ENCODE measurements around the gene DUSP8. TPM values are rescaled to one million over a fixed set of nuclear protein-coding genes. Genes with fewer than 3 reads are reported as not detected.

Gene DUSP8
- total RNA-seq, 5 donors from 2014 or later (not counting 1 experiment from before 2014, with no cell fraction given), result 5.2 to 64.3 (median 8.7) TPM

DNA sequence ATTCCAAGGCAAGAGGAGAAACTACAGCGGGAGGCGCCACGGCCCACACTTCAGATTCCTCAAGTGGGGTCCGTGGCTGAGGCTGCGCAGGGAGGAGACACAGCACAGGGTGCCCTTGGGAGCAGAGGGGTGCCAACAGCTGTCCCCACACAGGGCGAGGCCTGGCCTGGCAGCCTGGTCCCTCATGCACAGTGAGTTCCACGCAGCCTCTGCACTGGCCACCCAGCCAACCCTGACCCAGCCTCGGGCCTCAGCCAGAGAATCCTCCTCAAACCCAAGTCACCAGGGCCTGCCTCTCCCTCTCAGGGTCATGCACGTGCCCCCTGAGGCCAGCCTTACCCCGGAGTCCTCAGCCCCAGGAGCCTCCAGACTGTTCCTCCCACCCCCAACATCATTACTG, 63.1 kb downstream of the DUSP8 start:
- peaks cover 6% of the 10 kb centered on the region for H3K36me3 Mint-ChIP-seq
- ChIA-PET POLR2A (no interaction called here), CTCF (no interaction called here)
- Histone ChIP-seq H3K27me3 (replicated peaks in 1 of 2; ENCODE audit: control insufficient read depth in 2 of 2, extremely low read depth in 1 of 2, insufficient read depth in 2 of 2, low read length in 1 of 2) (no peaks in the 10 kb centered on the region), H3K4me3 (ENCODE audit: control insufficient read depth in 1 of 2, extremely low read depth in 1 of 2, low read length in 1 of 2) (no peak overlapping the region), H3K36me3 (ENCODE audit: control insufficient read depth in 2 of 2, extremely low read depth in 1 of 2, insufficient read depth in 1 of 2, low read length in 1 of 2) (peaks cover 2 to 5% of the 10 kb centered on the region in 2 donors), H3K27ac (ENCODE audit: low read length) (no peak overlapping the region), H3K4me1 (ENCODE audit: control insufficient read depth in 1 of 2, extremely low read depth in 1 of 2, insufficient read depth in 2 of 2, low read length in 2 of 2) (peaks cover 0 to 53% of the 10 kb centered on the region in 2 experiments), H3K9me3 (no peaks in the 10 kb centered on the region)
- no peaks in the 10 kb centered on the region for H3K27me3 Mint-ChIP-seq
- DNase-seq, result no peak
- ATAC-seq (replicated peaks in 1 of 4), result no peak
- no peaks in the 10 kb centered on the region for H3K9me3 Mint-ChIP-seq
- WGBS (ENCODE audit: insufficient coverage), result 91% methylated on average over 10 of the region's 10 CpGs
- H3K4me1 Mint-ChIP-seq, result peaks cover 46 to 58% (median 53%) of the 10 kb centered on the region in 3 donors
- no peak overlapping the region for H3K27ac Mint-ChIP-seq
- H3K4me3 Mint-ChIP-seq, result no peak overlapping the region

DNA sequence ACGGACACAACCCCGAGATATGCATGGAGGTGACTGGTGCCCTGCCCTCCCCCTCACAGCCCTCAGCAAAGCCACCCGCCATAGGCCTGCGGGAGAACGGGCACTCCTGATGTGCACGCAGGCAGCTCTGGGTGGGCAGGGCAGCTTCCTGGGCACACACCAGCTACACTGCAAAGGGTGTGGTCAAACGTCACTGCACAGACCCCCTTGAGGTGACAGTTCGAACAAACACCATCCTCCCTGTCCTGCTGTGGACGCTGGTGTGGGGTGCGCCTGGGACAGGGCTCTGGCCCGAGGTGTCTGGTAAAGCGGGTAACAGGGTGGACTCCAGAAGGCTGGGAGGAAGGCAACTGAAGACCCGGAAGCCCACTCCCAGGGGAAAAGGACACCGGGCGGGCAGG, 63.6 kb downstream of the DUSP8 start:
- no peaks in the 10 kb centered on the region for H3K9me3 ChIP-seq
- DNase-seq (no peak), ATAC-seq (replicated peaks in 1 of 4) (no peak)
- WGBS (ENCODE audit: insufficient coverage), result 93% methylated on average over 2 of the region's 15 CpGs
- H3K4me3 ChIP-seq (ENCODE audit: control insufficient read depth in 1 of 2, extremely low read depth in 1 of 2, low read length in 1 of 2), result no peak overlapping the region
- ChIA-PET POLR2A (no interaction called here), CTCF (no interaction called here)
- peaks cover 0 to 50% of the 10 kb centered on the region in 2 experiments for H3K4me1 ChIP-seq (ENCODE audit: control insufficient read depth in 1 of 2, extremely low read depth in 1 of 2, insufficient read depth in 2 of 2, low read length in 2 of 2)
- H3K27me3 Mint-ChIP-seq, result no peaks in the 10 kb centered on the region
- peaks cover 5% of the 10 kb centered on the region for H3K36me3 Mint-ChIP-seq
- no peak overlapping the region for H3K27ac Mint-ChIP-seq
- H3K9me3 Mint-ChIP-seq, result no peaks in the 10 kb centered on the region
- no peak overlapping the region for H3K27ac ChIP-seq (ENCODE audit: low read length)
- H3K27me3 ChIP-seq (replicated peaks in 1 of 2; ENCODE audit: control insufficient read depth in 2 of 2, extremely low read depth in 1 of 2, insufficient read depth in 2 of 2, low read length in 1 of 2), result no peaks in the 10 kb centered on the region
- no peak overlapping the region for H3K4me3 Mint-ChIP-seq
- H3K4me1 Mint-ChIP-seq, result peaks cover 41 to 54% (median 54%) of the 10 kb centered on the region in 3 donors
- H3K36me3 ChIP-seq (ENCODE audit: control insufficient read depth in 2 of 2, extremely low read depth in 1 of 2, insufficient read depth in 1 of 2, low read length in 1 of 2), result peaks cover 0 to 4% of the 10 kb centered on the region in 2 donors

GRCh38 chr11:1507381-1508140, 64.5 kb downstream of the DUSP8 start:
- 82% methylated on average over 16 of the region's 21 CpGs for WGBS (ENCODE audit: insufficient coverage)
- no peak for DNase-seq
- CTCF ChIA-PET, result no interaction called here
- Histone ChIP-seq H3K4me3 (ENCODE audit: control insufficient read depth in 1 of 2, extremely low read depth in 1 of 2, low read length in 1 of 2) (no peak overlapping the region), H3K36me3 (ENCODE audit: control insufficient read depth in 2 of 2, extremely low read depth in 1 of 2, insufficient read depth in 1 of 2, low read length in 1 of 2) (no peaks in the 10 kb centered on the region), H3K9me3 (no peaks in the 10 kb centered on the region), H3K27ac (ENCODE audit: low read length) (no peak overlapping the region), H3K27me3 (replicated peaks in 1 of 2; ENCODE audit: control insufficient read depth in 2 of 2, extremely low read depth in 1 of 2, insufficient read depth in 2 of 2, low read length in 1 of 2) (no peaks in the 10 kb centered on the region), H3K4me1 (ENCODE audit: control insufficient read depth in 1 of 2, extremely low read depth in 1 of 2, insufficient read depth in 2 of 2, low read length in 2 of 2) (peaks cover 0 to 54% of the 10 kb centered on the region in 2 experiments)
- no peak overlapping the region for H3K4me3 Mint-ChIP-seq
- no peak for ATAC-seq (replicated peaks in 1 of 4)
- no peaks in the 10 kb centered on the region for H3K9me3 Mint-ChIP-seq
- H3K27ac Mint-ChIP-seq, result no peak overlapping the region
- peaks cover 36 to 56% (median 52%) of the 10 kb centered on the region in 3 donors for H3K4me1 Mint-ChIP-seq
- POLR2A ChIA-PET, result no interaction called here
- H3K27me3 Mint-ChIP-seq, result no peaks in the 10 kb centered on the region
- no peaks in the 10 kb centered on the region for H3K36me3 Mint-ChIP-seq

DNA sequence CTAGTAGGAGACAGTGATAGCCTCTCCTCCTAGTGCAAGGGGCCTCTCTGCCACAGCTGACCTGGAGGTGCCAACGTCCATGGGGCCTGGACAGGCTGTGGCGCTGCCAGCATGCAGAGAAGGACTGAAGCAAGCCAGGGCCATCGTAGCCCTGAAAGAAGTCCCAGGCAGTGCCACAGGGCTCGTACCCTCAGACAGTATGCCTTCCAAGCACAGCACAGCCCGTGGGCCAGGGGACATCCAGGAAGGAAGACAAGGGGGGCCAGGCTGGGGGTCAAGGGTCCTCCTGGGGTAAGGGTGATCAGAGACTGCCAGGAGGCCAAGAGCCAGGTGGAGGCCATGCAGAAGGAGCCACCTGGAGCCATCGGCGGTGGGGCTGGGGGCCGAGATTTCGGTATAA, 65.1 kb downstream of the DUSP8 start:
- H3K4me3 Mint-ChIP-seq, result no peak overlapping the region
- WGBS (ENCODE audit: insufficient coverage), result 91% methylated on average over 7 of the region's 9 CpGs
- POLR2A ChIA-PET, result no interaction called here
- ATAC-seq (replicated peaks in 1 of 4) (no peak), DNase-seq (no peak)
- Histone ChIP-seq H3K36me3 (ENCODE audit: control insufficient read depth in 2 of 2, extremely low read depth in 1 of 2, insufficient read depth in 1 of 2, low read length in 1 of 2) (no peaks in the 10 kb centered on the region), H3K9me3 (no peaks in the 10 kb centered on the region), H3K27ac (ENCODE audit: low read length) (no peak overlapping the region), H3K4me1 (ENCODE audit: control insufficient read depth in 1 of 2, extremely low read depth in 1 of 2, insufficient read depth in 2 of 2, low read length in 2 of 2) (peaks cover 0 to 57% of the 10 kb centered on the region in 2 experiments), H3K27me3 (replicated peaks in 1 of 2; ENCODE audit: control insufficient read depth in 2 of 2, extremely low read depth in 1 of 2, insufficient read depth in 2 of 2, low read length in 1 of 2) (no peaks in the 10 kb centered on the region), H3K4me3 (ENCODE audit: control insufficient read depth in 1 of 2, extremely low read depth in 1 of 2, low read length in 1 of 2) (no peak overlapping the region)
- no peak overlapping the region for H3K27ac Mint-ChIP-seq
- no peaks in the 10 kb centered on the region for H3K9me3 Mint-ChIP-seq
- peaks cover 31 to 51% (median 46%) of the 10 kb centered on the region in 3 donors for H3K4me1 Mint-ChIP-seq
- H3K36me3 Mint-ChIP-seq, result no peaks in the 10 kb centered on the region
- H3K27me3 Mint-ChIP-seq, result no peaks in the 10 kb centered on the region
- CTCF ChIA-PET, result no interaction called here

- CTCF ChIA-PET, result no interaction called here
- H3K36me3 Mint-ChIP-seq, result peaks cover 4% of the 10 kb centered on the region
- no peak for DNase-seq
Observed at GRCh38 chr11:1505480-1505879, 66.6 kb downstream of the DUSP8 start.

DNA sequence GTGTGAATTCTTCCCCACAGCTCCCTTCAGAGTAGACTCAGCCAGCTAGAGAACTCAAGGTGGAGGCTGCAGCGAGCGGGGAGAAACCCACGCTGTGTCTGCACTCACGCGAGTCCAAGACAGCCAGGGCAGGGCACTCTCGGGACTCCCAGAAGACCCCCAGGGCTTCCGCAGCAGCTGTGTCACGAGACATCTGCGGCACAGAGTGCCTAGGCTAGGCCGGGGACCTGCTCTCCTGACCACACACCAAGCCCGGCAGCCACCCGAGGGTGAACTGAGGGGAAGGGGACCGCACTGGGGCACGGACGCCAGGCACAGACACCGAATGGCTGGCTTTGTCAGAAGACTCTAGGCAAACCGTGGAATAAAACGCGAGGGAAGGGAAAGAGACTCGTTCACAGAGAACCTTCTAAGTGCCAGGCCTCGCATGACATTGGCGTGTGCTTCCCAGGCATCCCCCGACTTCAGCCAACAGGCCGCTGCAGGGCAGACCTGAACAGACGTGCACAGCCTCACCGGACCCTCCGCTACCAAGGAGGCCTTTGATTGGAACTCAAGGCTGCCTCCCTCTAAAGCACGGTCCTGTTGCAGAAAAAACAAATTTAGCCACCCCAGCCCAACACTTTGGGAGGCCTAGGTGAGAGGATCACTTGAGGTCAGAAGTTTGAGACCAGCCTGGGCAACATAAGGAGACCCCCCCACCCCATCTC, 67.3 kb downstream of the DUSP8 start:
- Histone ChIP-seq H3K4me1 (ENCODE audit: control insufficient read depth in 1 of 2, extremely low read depth in 1 of 2, insufficient read depth in 2 of 2, low read length in 2 of 2) (peaks cover 0 to 65% of the 10 kb centered on the region in 2 experiments), H3K27ac (ENCODE audit: low read length) (no peak overlapping the region), H3K9me3 (no peaks in the 10 kb centered on the region), H3K4me3 (ENCODE audit: control insufficient read depth in 1 of 2, extremely low read depth in 1 of 2, low read length in 1 of 2) (no peak overlapping the region), H3K27me3 (replicated peaks in 1 of 2; ENCODE audit: control insufficient read depth in 2 of 2, extremely low read depth in 1 of 2, insufficient read depth in 2 of 2, low read length in 1 of 2) (no peaks in the 10 kb centered on the region), H3K36me3 (ENCODE audit: control insufficient read depth in 2 of 2, extremely low read depth in 1 of 2, insufficient read depth in 1 of 2, low read length in 1 of 2) (peaks cover 3 to 9% of the 10 kb centered on the region in 2 donors)
- ChIA-PET POLR2A (no interaction called here), CTCF (no interaction called here)
- ATAC-seq (replicated peaks in 1 of 4), result no peak
- H3K27me3 Mint-ChIP-seq, result no peaks in the 10 kb centered on the region
- 96% methylated on average over 26 of the region's 28 CpGs for WGBS (ENCODE audit: insufficient coverage)
- H3K4me1 Mint-ChIP-seq, result peaks cover 41 to 49% (median 47%) of the 10 kb centered on the region in 3 donors
- H3K27ac Mint-ChIP-seq, result peak overlapping the region in 1 of 2 donors; percentile 28
- H3K4me3 Mint-ChIP-seq, result no peak overlapping the region
- DNase-seq, result no peak
- no peaks in the 10 kb centered on the region for H3K9me3 Mint-ChIP-seq
- peaks cover 8% of the 10 kb centered on the region for H3K36me3 Mint-ChIP-seq

More at GRCh38 chr11:1505480-1505879, 66.6 kb downstream of the DUSP8 start:
- WGBS (ENCODE audit: insufficient coverage), result 92% methylated on average over 11 of the region's 11 CpGs
- POLR2A ChIA-PET, result no interaction called here
- Histone ChIP-seq H3K4me3 (ENCODE audit: control insufficient read depth in 1 of 2, extremely low read depth in 1 of 2, low read length in 1 of 2) (no peak overlapping the region), H3K27me3 (replicated peaks in 1 of 2; ENCODE audit: control insufficient read depth in 2 of 2, extremely low read depth in 1 of 2, insufficient read depth in 2 of 2, low read length in 1 of 2) (no peaks in the 10 kb centered on the region), H3K27ac (ENCODE audit: low read length) (no peak overlapping the region), H3K9me3 (no peaks in the 10 kb centered on the region), H3K36me3 (ENCODE audit: control insufficient read depth in 2 of 2, extremely low read depth in 1 of 2, insufficient read depth in 1 of 2, low read length in 1 of 2) (peaks cover 3% of the 10 kb centered on the region in 2 donors), H3K4me1 (ENCODE audit: control insufficient read depth in 1 of 2, extremely low read depth in 1 of 2, insufficient read depth in 2 of 2, low read length in 2 of 2) (peaks cover 0 to 62% of the 10 kb centered on the region in 2 experiments)
- Mint-ChIP-seq H3K9me3 (no peaks in the 10 kb centered on the region), H3K27ac (no peak overlapping the region), H3K4me1 (peaks cover 41 to 47% (median 42%) of the 10 kb centered on the region in 3 donors), H3K27me3 (no peaks in the 10 kb centered on the region), H3K4me3 (no peak overlapping the region)
- ATAC-seq (replicated peaks in 1 of 4), result no peak

All from T-cell (primary cell).